Lung (tissue), 16 donors: ENCODE results near the gene SLC25A30. TPM values are rescaled to one million over a fixed set of nuclear protein-coding genes. Genes with fewer than 3 reads are reported as not detected.

Experiments used
- ATAC-seq: fragments of 200-7000 bp; cut with Tn5 transposase; one replicate; pipeline ENCODE4 v1.9.1; 2020; ENCODE audit warnings: moderate number of reproducible peaks; ENCODE audit not compliant: insufficient read depth, low FRiP score
- DNase-seq, 3 donors: peaks; one replicate each; pipeline ENCODE4 v3.0.0-alpha.2; 2013 to 2017
- H3K27ac ChIP-seq, 2 donors: one replicate each; pipeline ENCODE4 v1.5.1; 2013; ENCODE audit warnings: mild to moderate bottlenecking in 2 of 2, moderate library complexity in 2 of 2, control low read depth in 1 of 2, inconsistent platforms in 1 of 2, low read depth in 1 of 2, low read length in 1 of 2
- H3K27me3 ChIP-seq, 3 donors: one replicate each; pipeline ENCODE4 v1.5.1; 2013; ENCODE audit warnings: low read length in 2 of 3; ENCODE audit not compliant: control insufficient read depth in 3 of 3, insufficient read depth in 3 of 3
- H3K36me3 ChIP-seq, 4 donors: one replicate each; pipeline ENCODE4 v1.5.1; 2013; ENCODE audit warnings: low read length in 4 of 4, mild to moderate bottlenecking in 1 of 4, moderate library complexity in 1 of 4; ENCODE audit not compliant: control insufficient read depth in 4 of 4, insufficient read depth in 4 of 4
- H3K4me1 ChIP-seq, 5 donors: one replicate each; pipeline ENCODE4 v1.5.1; 2013; ENCODE audit warnings: low read length in 5 of 5, mild to moderate bottlenecking in 2 of 5, moderate library complexity in 1 of 5; ENCODE audit not compliant: control insufficient read depth in 5 of 5, insufficient read depth in 5 of 5
- H3K4me3 ChIP-seq: one replicate; pipeline ENCODE4 v1.5.1; 2013; ENCODE audit warnings: mild to moderate bottlenecking, control low read depth, moderate library complexity
- H3K9ac ChIP-seq, 2 donors: one replicate each; pipeline ENCODE4 v1.5.1; 2013; ENCODE audit warnings: low read length in 2 of 2, control low read depth in 1 of 2; ENCODE audit not compliant: insufficient read depth in 1 of 2
- H3K9me3 ChIP-seq, 4 donors: one replicate each; pipeline ENCODE4 v1.5.1; 2013; ENCODE audit warnings: low read length in 3 of 4, mild to moderate bottlenecking in 1 of 4, moderate library complexity in 1 of 4; ENCODE audit not compliant: control insufficient read depth in 4 of 4, insufficient read depth in 3 of 4
- WGBS, 2 donors: extraction: QIAGEN DNeasy Blood & Tissue Kit; methylation state at CpG; one replicate each; pipeline ENCODE4 v1.1.7; 2013; 5-methylcytosine and 5-hydroxymethylcytosine counted together
- long read RNA-seq, 5 donors: transcript quantifications; one replicate each; lab custom pipeline, GENCODE V29; 2026
- polyA plus RNA-seq, 2 donors: library from polyadenylated mRNA; stranded (reverse); fragments of 200-250 nt; gene quantifications; one replicate each; pipeline ENCODE4 v1.2.1, GENCODE V29; 2013
- total RNA-seq, 2 donors: library from RNA; depleted of rRNA in 1 of 2; stranded (reverse); fragments of >200 nt in 1 of 2; gene quantifications; one replicate each; pipeline ENCODE4 v1.2.1, GENCODE V29; 2014 to 2021
- TF ChIP-seq, protein P1 (sequence below): IDR thresholded peaks from 2 replicates; pipeline ENCODE4 v1.5.1; 2012; ENCODE audit warnings: mild to moderate bottlenecking; ENCODE audit errors: control extremely low read depth, extremely low read depth
- donor health status: control.
- donor health status: control.
- donor health status: Bipolar disorder and iron deficiency.
- donor health status: healthy.
- donor health status: DM: yes; HTN: yes; CAD: no.

SLC25A30 gene, protein sequence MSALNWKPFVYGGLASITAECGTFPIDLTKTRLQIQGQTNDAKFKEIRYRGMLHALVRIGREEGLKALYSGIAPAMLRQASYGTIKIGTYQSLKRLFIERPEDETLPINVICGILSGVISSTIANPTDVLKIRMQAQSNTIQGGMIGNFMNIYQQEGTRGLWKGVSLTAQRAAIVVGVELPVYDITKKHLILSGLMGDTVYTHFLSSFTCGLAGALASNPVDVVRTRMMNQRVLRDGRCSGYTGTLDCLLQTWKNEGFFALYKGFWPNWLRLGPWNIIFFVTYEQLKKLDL
- total RNA-seq = 10 to 100 TPM; 13.0 to 24.3 TPM
- 1 to 10 TPM; 7.3 to 7.4 TPM for polyA plus RNA-seq
- long read RNA-seq, donor 1, partial matches to known transcripts = 0 of 4 reads
- long read RNA-seq, donor 1, other reads (novel, unspliced or antisense) = 0 of 4 reads
- long read RNA-seq, donor 2 = 0 reads
- long read RNA-seq, donor 3, partial matches to known transcripts = 0 of 1 reads
- long read RNA-seq, donor 3, other reads (novel, unspliced or antisense) = 0 of 1 reads
- long read RNA-seq, donor 4, partial matches to known transcripts = 0 of 1 reads
- long read RNA-seq, donor 4, other reads (novel, unspliced or antisense) = 0 of 1 reads
- long read RNA-seq, donor 5, partial matches to known transcripts = 0 of 1 reads
- long read RNA-seq, donor 5, other reads (novel, unspliced or antisense) = 0 of 1 reads

DNA sequence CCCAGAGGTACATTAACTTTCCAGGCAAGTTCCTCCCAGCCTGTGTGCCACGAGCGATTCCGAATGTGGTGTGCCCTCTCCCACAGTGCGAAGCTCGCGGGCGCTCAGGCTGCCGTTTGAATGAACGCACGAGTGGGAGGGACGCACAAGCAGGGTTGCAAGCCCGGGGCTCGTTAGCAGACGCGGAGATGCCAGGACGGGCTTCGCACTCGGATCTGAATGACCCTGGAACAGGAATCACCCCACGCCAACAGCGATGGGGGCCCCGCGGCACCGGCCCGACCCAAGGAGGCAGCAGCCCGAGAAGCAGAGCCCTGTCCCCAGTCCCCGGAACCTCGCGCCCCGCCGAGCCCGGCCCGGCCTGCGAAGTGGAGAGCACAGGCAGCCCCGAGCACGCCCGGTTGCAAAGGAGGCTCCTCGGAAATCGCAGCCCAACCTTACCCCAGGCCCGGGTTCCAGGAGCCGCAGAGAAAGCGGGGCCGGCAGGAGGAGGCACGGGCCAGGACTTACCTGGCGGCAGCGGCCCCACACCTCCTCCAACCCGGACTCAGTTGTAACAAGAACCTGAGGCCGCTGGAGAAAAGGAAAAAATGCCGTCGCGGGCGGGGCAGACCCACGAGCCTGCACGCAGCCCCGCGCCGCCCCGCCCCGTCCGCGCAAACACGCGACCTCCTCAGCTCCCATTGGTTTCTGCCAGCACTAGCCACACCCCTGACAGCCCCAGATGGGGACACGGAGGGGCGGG is at the start of gene SLC25A30:
SLC25A30 (minus strand) TSS at position 584 of the 745 bp plus-strand sequence. CDS start 6,948 bp downstream, outside the sequence.
- ATAC-seq (peak; percentile 95), DNase-seq (peak; percentile 92 to 96 (median 95))
- 0% methylated on average over 62 to 64 of the region's 64 CpGs for WGBS, 2 donors
- Histone ChIP-seq H3K9ac (peak within 1 kb of the TSS; percentile 83 to 86), H3K36me3 (no peaks in the 10 kb centered on the region), H3K4me1 (peaks cover 2 to 26% (median 9%) of the 10 kb centered on the region in 5 donors), H3K9me3 (no peaks in the 10 kb centered on the region), H3K4me3 (peak within 1 kb of the TSS; percentile 71), H3K27ac (peak within 1 kb of the TSS; percentile 94 to 96), H3K27me3 (no peaks in the 10 kb centered on the region)
- TF ChIP-seq, protein P1, sequence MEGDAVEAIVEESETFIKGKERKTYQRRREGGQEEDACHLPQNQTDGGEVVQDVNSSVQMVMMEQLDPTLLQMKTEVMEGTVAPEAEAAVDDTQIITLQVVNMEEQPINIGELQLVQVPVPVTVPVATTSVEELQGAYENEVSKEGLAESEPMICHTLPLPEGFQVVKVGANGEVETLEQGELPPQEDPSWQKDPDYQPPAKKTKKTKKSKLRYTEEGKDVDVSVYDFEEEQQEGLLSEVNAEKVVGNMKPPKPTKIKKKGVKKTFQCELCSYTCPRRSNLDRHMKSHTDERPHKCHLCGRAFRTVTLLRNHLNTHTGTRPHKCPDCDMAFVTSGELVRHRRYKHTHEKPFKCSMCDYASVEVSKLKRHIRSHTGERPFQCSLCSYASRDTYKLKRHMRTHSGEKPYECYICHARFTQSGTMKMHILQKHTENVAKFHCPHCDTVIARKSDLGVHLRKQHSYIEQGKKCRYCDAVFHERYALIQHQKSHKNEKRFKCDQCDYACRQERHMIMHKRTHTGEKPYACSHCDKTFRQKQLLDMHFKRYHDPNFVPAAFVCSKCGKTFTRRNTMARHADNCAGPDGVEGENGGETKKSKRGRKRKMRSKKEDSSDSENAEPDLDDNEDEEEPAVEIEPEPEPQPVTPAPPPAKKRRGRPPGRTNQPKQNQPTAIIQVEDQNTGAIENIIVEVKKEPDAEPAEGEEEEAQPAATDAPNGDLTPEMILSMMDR = no peak

DNA sequence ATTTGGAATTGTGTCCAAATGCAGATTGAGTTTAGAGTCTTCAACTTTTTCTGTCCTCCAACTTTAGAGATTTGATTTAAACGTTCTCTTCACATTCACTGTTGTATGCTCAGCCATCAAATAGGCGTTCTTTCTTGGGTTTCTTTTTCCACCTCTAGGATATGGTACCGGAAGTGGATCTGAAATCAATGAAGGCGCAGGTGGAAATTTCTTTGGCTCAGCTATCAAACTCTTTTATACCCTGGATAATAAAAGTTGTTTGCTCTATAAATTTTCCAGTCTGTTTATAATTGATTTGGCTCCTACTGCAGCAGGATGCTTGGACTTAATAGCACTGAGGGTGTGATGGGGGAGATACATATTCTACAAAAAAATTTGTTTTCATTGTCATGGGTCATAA is 48.2 kb upstream of the SLC25A30 start:
- no peak overlapping the region for H3K4me3 ChIP-seq
- no peaks in the 10 kb centered on the region for H3K9me3 ChIP-seq
- ATAC-seq = no peak
- H3K4me1 ChIP-seq = peaks cover 0 to 27% (median 4%) of the 10 kb centered on the region in 5 donors
- H3K9ac ChIP-seq = no peak overlapping the region
- 83 to 90% methylated on average over 4 of the region's 4 CpGs for WGBS, 2 donors
- H3K27ac ChIP-seq = no peak overlapping the region
- TF ChIP-seq, protein P1 = no peak
- no peaks in the 10 kb centered on the region for H3K27me3 ChIP-seq
- H3K36me3 ChIP-seq = peaks cover 0 to 7% (median 1%) of the 10 kb centered on the region in 4 donors
- DNase-seq = no peak

DNA sequence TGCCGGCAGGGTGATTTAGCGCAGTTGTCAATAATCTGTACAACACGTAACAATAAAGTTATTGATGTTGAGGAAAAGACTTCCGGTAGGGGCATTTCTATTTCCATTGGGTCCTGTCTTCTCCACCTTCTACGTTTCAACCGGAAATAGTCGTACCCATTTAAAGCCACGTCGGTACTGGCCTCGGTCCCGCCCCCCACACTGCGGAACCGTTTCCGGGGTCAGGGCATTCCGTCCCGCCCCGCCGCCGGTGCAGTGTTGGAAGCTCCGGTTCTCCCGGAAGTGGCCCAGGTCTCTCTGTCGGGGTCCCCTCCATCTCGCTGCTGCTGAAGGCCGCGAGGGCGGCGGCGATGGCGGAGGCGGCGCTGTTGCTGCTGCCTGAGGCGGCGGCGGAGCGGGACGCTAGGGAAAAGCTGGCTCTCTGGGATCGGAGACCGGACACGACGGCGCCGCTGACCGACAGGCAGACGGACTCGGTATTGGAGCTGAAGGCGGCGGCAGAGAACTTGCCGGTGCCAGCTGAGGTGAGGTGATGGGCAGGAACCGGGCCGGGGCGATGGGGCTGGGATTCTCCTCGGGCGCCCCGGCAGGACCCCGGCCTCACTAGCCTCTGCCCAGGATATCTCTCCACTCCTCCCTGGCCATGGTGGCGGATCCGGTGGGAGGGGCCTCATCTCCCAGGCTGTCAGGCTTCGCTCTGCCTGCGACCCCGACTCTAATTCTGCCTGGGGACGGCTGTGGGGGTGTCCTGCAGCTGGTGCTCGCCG is 46.7 kb upstream of the SLC25A30 start, which contains the start of gene COG3:
COG3 (plus strand) TSS at position 253 of the 767 bp plus-strand sequence; CDS start at position 351, 98 bp downstream.
- H3K27ac ChIP-seq = peak within 1 kb of the TSS; percentile 97 to 98
- H3K9ac ChIP-seq = peak within 1 kb of the TSS; percentile 79 to 97
- H3K4me1 ChIP-seq = peaks cover 0 to 27% (median 4%) of the 10 kb centered on the region in 5 donors
- 0% methylated on average over 58 to 63 of the region's 63 CpGs for WGBS, 2 donors
- peak within 1 kb of the TSS; percentile 95 for H3K4me3 ChIP-seq
- H3K9me3 ChIP-seq = no peaks in the 10 kb centered on the region
- ATAC-seq = peak; percentile 99
- H3K27me3 ChIP-seq = no peaks in the 10 kb centered on the region
- H3K36me3 ChIP-seq = peaks cover 0 to 7% (median 1%) of the 10 kb centered on the region in 4 donors
- peak; percentile 93 to 98 (median 97) for DNase-seq
- TF ChIP-seq, protein P1 = no peak
